Astrocyte of the cerebellum (primary cell): ENCODE data around the gene ANKRD37.

Experiments used
- DNase-seq: peaks from one replicate; pipeline ENCODE4 v3.0.0-alpha.2; 2011; ENCODE audit warnings: low read depth
- H3K4me3 ChIP-seq: 2 replicates; pipeline ENCODE4 v1.5.1; 2011; ENCODE audit warnings: mild to moderate bottlenecking, low read depth, low read length, moderate library complexity
- in situ Hi-C: cut with HindIII; loops from 2 replicates; pipeline ENCODE4 v1.10.0; 2017; ENCODE audit warnings: low sequenced_read_pairs
- TF ChIP-seq, protein P1 (sequence below): IDR thresholded peaks from 2 replicates; pipeline ENCODE4 v1.5.1; 2012; ENCODE audit warnings: low read length, low read depth, moderate library complexity, mild to moderate bottlenecking; ENCODE audit errors: missing control alignments

The ANKRD37 gene

DNA sequence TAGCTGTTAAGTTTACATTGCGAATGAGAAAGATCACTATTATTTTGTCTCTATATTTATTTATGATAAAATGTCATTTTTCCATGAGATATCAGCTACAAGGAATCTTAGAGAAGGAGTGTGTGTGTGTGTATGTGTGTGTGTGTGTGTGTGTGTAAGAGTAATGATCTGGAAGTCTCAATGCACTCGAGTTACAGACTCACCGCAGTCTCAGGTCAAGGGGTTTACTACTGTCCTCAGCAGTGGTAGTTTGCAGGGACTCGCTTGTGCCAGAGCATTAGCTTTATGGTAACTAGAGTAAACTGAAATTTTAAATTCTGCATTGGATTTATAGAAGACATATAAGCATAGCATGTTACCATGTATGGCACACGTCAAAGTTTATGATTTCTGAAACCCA lies 31.8 kb upstream of the ANKRD37 start:
- TF ChIP-seq, protein P1, sequence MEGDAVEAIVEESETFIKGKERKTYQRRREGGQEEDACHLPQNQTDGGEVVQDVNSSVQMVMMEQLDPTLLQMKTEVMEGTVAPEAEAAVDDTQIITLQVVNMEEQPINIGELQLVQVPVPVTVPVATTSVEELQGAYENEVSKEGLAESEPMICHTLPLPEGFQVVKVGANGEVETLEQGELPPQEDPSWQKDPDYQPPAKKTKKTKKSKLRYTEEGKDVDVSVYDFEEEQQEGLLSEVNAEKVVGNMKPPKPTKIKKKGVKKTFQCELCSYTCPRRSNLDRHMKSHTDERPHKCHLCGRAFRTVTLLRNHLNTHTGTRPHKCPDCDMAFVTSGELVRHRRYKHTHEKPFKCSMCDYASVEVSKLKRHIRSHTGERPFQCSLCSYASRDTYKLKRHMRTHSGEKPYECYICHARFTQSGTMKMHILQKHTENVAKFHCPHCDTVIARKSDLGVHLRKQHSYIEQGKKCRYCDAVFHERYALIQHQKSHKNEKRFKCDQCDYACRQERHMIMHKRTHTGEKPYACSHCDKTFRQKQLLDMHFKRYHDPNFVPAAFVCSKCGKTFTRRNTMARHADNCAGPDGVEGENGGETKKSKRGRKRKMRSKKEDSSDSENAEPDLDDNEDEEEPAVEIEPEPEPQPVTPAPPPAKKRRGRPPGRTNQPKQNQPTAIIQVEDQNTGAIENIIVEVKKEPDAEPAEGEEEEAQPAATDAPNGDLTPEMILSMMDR = no peak
- in situ Hi-C loops = no loop called here
- DNase-seq = no peak
- no peak overlapping the region for H3K4me3 ChIP-seq

DNA sequence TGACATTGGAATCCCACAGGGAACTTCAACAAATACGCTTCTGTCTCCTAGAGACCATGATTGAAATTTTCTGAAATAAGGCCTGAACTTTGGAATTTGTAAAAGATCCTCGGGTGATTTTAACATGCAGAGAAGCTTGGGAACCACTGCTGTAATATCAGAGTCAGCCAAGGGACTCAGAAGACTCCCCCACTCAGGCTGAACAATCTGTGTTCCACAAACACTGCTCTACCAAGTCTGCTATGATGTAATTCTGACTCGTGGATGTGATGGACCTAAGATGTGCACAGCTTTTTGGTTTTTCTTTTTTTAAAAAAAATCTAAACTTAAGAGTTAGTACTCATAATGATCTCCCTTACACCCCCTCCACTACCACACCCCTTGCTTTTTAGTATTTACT lies 26.9 kb upstream of the ANKRD37 start:
- DNase-seq = no peak
- H3K4me3 ChIP-seq = no peak overlapping the region
- TF ChIP-seq, protein P1 = no peak
- in situ Hi-C loops = no loop called here

DNA sequence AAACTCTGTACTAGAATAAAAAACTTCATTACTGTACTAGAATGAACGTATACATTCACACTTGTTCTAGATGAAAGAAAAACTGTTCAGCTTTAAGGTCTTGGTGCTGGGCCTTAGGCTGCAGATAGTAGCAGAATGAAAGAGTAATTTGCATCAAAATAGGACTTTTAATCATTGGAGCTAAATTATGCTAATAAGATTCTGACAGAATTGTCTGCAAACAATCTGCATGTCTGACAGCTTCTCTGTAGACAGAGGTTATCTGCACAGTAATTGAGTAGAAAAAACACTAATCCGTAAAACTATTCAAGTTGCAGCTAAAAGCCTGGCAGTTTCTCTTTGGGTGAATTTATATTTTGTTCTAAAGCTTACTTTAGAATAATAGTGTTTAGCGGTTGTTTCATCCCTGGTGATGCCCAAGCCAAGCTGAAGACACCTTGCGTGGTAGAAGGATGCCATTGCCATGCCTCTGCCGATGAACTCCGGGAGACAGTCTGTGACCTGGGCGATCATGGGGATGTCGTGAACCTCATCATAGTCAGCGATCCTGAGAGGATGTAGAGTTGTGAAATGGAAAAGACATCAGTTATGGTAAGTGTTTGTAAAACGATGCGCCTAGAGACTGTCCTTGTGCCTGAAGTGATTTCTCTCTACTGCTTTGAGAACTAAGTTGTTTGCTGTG lies 26.2 kb upstream of the ANKRD37 start:
- in situ Hi-C loops = no loop called here
- TF ChIP-seq, protein P1 = no peak
- no peak for DNase-seq
- no peak overlapping the region for H3K4me3 ChIP-seq

DNA sequence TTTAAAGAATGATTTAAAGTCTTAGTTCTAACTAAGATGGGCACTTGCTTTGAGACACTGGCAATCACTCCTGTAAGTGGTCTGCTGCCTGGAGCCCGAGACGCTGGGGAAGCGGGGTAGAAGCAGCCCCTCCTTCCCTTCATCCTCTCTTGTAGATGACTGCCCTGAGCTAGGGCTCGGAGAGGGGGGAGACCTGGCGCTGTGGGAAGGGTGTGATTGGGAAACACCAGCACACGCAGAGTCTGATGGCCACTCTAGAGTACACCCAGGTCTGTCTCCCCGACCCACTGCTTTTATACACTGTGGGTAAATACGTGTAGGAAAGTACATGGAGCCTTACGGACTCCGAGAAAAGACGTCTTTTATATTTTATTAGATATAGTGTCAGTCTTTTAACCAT lies 24.9 kb upstream of the ANKRD37 start:
- DNase-seq = no peak
- TF ChIP-seq, protein P1 = no peak
- in situ Hi-C loops = no loop called here
- H3K4me3 ChIP-seq = no peak overlapping the region

GRCh38 chr4:185374027-185374426 lies 22.6 kb upstream of the ANKRD37 start:
- in situ Hi-C loops = no loop called here
- TF ChIP-seq, protein P1 = no peak
- DNase-seq = no peak
- H3K4me3 ChIP-seq = no peak overlapping the region

- in situ Hi-C loops = no loop called here
- no peak for DNase-seq
- TF ChIP-seq, protein P1 = no peak
- H3K4me3 ChIP-seq = no peak overlapping the region
Measured at GRCh38 chr4:185374573-185374972, 22.1 kb upstream of the ANKRD37 start.
